ENCODE measurements around the gene CAPN1. TPM values are rescaled to one million over a fixed set of nuclear protein-coding genes. Genes with fewer than 3 reads are reported as not detected.

Gene CAPN1
- total and polyA plus RNA-seq, 2 of the 13 experiments (the other 11 are each of a cell fraction or from before 2014, with no cell fraction given), result 57.3 to 82.6 TPM

- 95% methylated on average over 15 of the region's 15 CpGs for WGBS (ENCODE audit: low lambda C conversion rate)
- in situ Hi-C loops (cut with HindIII; ENCODE audit: extremely low pct_ligation_motif_present, low pct_unique_long_range_greater_than_20kb) (no loop called here), intact Hi-C loops (cut with micrococcal nuclease; ENCODE audit: unreplicated experiment) (loop anchor here (2.0 kb wide), 1 partner anchor 51 kb away; no protein-coding TSS in a partner anchor)
- Histone ChIP-seq H3K79me2 (ENCODE audit: insufficient read depth, low read length) (no peaks in the 10 kb centered on the region), H3K4me3 (replicated peaks in 1 of 3; ENCODE audit: insufficient read depth in 1 of 3, low read depth in 2 of 3, low read length in 3 of 3) (no peak overlapping the region), H3K9ac (ENCODE audit: insufficient read depth, low read depth, low read length) (no peak overlapping the region), H4K20me1 (ENCODE audit: insufficient read depth, low read length) (no peaks in the 10 kb centered on the region), H3K4me1 (ENCODE audit: insufficient read depth, low read length) (no peaks in the 10 kb centered on the region), H3K27ac (ENCODE audit: extremely low read length, insufficient read depth, low read length) (no peak overlapping the region), H3K36me3 (replicated peaks in 1 of 2; ENCODE audit: control insufficient read depth in 1 of 2, insufficient read depth in 2 of 2, low read length in 2 of 2) (peaks cover 21 to 36% of the 10 kb centered on the region in 2 experiments), H3K27me3 (ENCODE audit: control insufficient read depth in 1 of 2, insufficient read depth in 2 of 2, low read length in 2 of 2) (no peaks in the 10 kb centered on the region), H3K4me2 (ENCODE audit: low read depth, low read length) (no peak overlapping the region), H3K9me3 (ENCODE audit: low read length) (no peaks in the 10 kb centered on the region), H2AFZ (ENCODE audit: low read length) (no peak overlapping the region)
- CTCF ChIA-PET (ENCODE audit: low intra/inter-chr PET ratio, low total read pairs), result interaction anchor here (1.3 to 1.8 kb wide), 4 partner anchors 21 to 125 kb away, joined by 3 to 7 read pairs (median 6); no protein-coding TSS in a partner anchor
- no peak for FAIRE-seq
- BruUV-seq (replicated peaks), result no TSS peak
- no peak for DNase-seq (ENCODE audit: low spot score)
- no peak; the same call in 1 of the 3 replicates for ATAC-seq
- TF ChIP-seq SRSF9 (IDR thresholded peaks at IDR 0.05; ENCODE audit: borderline replicate concordance, insufficient read depth, low read depth, low read length, poor library complexity, severe bottlenecking) (no peak), ZBTB3 (CRISPR knock-in tag; IDR thresholded peaks at IDR 0.05; ENCODE audit: borderline replicate concordance, low read depth) (no peak), HMGXB3 (CRISPR knock-in tag; IDR thresholded peaks at IDR 0.05; ENCODE audit: borderline replicate concordance) (no peak), RXRA (CRISPR knock-in tag; IDR thresholded peaks at IDR 0.05) (no peak), HNF1A (IDR thresholded peaks at IDR 0.05; ENCODE audit: low read depth) (no peak), HNF1A (CRISPR knock-in tag; IDR thresholded peaks at IDR 0.05; ENCODE audit: borderline replicate concordance) (no peak), ZNF276 (CRISPR knock-in tag; IDR thresholded peaks at IDR 0.05; ENCODE audit: low read depth) (no peak)
- POLR2A ChIA-PET, result interaction anchor here (1.2 kb wide), 1 partner anchor 38 kb away, joined by 3 read pairs; no protein-coding TSS in a partner anchor
Measured at GRCh38 chr11:65204143-65204542, 22.4 kb downstream of the CAPN1 start.
